Uterus (tissue), 4 donors: Measurements from ENCODE around the gene VPS18. TPM values are rescaled to one million over a fixed set of nuclear protein-coding genes. Genes with fewer than 3 reads are reported as not detected.

ENCODE experiments used
- DNase-seq, 2 donors: peaks; one replicate each; pipeline ENCODE4 v3.0.0-alpha.2; 2019 to 2020
- H3K27ac ChIP-seq, 2 donors: fragments of 200-600 bp; sonication (generic); 1 replicate in 1 of 2; 2 replicates in 1 of 2; pipeline ENCODE4 v1.5.1; 2016 to 2018
- H3K27me3 ChIP-seq, 2 donors: fragments of 200-600 bp; sonication (generic); one replicate each; pipeline ENCODE4 v1.5.1; 2018 to 2019; ENCODE audit warnings: control low read depth in 1 of 2
- H3K36me3 ChIP-seq, 2 donors: fragments of 200-600 bp; sonication (generic); one replicate each; pipeline ENCODE4 v1.5.1; 2019; ENCODE audit warnings: control low read depth in 1 of 2
- H3K4me1 ChIP-seq, 2 donors: fragments of 200-600 bp; sonication (generic); one replicate each; pipeline ENCODE4 v1.5.1; 2018 to 2019; ENCODE audit warnings: control low read depth in 1 of 2
- H3K4me3 ChIP-seq, 2 donors: fragments of 200-600 bp; sonication (generic); 1 replicate in 1 of 2; 2 replicates in 1 of 2; pipeline ENCODE4 v1.5.1; 2018 to 2019; ENCODE audit warnings: mild to moderate bottlenecking in 1 of 2
- H3K9me3 ChIP-seq, 2 donors: fragments of 200-600 bp; sonication (generic); one replicate each; pipeline ENCODE4 v1.5.1; 2019; ENCODE audit warnings: control low read depth in 1 of 2
- CTCF ChIP-seq, 4 experiments: fragments of 200-600 bp in 2 of 4; fragments of 450-650 bp in 2 of 4; sonication (generic) in 2 of 4; IDR thresholded peaks; one replicate each; pipeline ENCODE4 v1.5.1; 2016 to 2019; ENCODE audit warnings: antibody characterized with exemption in 4 of 4, mild to moderate bottlenecking in 2 of 4, moderate library complexity in 1 of 4
- POLR2A ChIP-seq, 2 donors: fragments of 450-650 bp; IDR thresholded peaks; one replicate each; pipeline ENCODE4 v1.6.1; 2016; ENCODE audit warnings: antibody characterized with exemption in 2 of 2, mild to moderate bottlenecking in 1 of 2, moderate library complexity in 1 of 2
- intact Hi-C: fragments of 100-400 bp; cut with DNase I; formaldehyde crosslinking; loops from one replicate; pipeline ENCODE4 v1.15.1; 2023; ENCODE audit warnings: low total_unique reads
- total RNA-seq, 4 donors: library from RNA; depleted of rRNA in 3 of 4; stranded (reverse); fragments of >200 nt in 3 of 4; gene quantifications; one replicate each; pipeline versions ENCODE4 v1.1.0 to v1.2.4, GENCODE V29; 2014 to 2023
- donor health status: DM: yes; HTN: yes; CAD: no.

The VPS18 gene
- total RNA-seq, 4 donors from 2014 or later = 3.8 to 33.3 (median 17.3) TPM

GRCh38 chr15:40846841-40847222 lies 47.4 kb upstream of the VPS18 start:
- no peak for DNase-seq
- H3K36me3 ChIP-seq = no peaks in the 10 kb centered on the region
- intact Hi-C loops = no loop called here
- H3K9me3 ChIP-seq = no peaks in the 10 kb centered on the region
- peaks cover 0 to 11% of the 10 kb centered on the region in 2 donors for H3K4me1 ChIP-seq
- TF ChIP-seq POLR2A (IDR thresholded peaks at IDR 0.05) (no peak), CTCF (IDR thresholded peaks at IDR 0.05) (no peak)
- H3K4me3 ChIP-seq = no peak overlapping the region
- H3K27ac ChIP-seq = no peak overlapping the region
- no peaks in the 10 kb centered on the region for H3K27me3 ChIP-seq

DNA sequence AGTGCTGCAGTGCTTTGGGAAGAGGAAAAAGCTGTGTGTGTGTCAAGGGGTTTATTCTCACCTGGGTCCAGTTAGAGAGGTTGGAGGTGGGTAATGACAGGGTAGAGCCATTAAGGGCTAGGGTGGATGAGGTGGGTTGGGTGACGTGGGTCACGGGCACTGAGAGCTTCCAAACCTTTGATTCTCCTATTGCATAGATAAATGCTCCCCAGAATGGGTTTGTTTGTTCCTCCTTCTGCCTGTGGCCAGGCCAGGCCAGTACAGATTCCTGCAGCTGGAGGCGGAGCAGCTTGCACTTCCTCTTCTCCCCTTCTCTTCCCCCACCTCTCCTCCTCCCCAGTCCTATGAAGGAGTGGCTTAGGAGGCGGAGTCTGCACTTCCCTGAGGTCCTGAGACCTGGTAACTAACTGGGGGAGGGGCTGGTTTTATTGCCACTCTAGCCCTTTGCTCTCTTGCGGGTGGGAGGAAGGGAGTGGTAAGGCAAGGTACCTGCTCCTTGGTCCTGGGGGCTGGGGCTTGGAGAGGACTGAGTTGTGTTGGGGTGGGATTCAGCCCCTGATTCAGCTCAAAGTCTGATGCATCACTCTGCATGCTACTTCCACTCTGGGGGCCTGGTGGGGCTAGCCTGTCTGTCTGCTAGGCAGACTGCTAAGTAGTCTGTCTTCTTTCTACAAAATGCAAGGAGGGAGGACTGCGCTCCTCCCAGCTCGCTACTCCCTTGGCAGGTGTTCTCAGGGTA lies 46.9 kb upstream of the VPS18 start:
- no peaks in the 10 kb centered on the region for H3K9me3 ChIP-seq
- H3K4me1 ChIP-seq = peaks cover 0 to 11% of the 10 kb centered on the region in 2 donors
- H3K36me3 ChIP-seq = no peaks in the 10 kb centered on the region
- TF ChIP-seq POLR2A (IDR thresholded peaks at IDR 0.05) (no peak), CTCF (IDR thresholded peaks at IDR 0.05) (no peak)
- H3K27ac ChIP-seq = no peak overlapping the region
- intact Hi-C loops = no loop called here
- H3K27me3 ChIP-seq = no peaks in the 10 kb centered on the region
- H3K4me3 ChIP-seq = no peak overlapping the region
- DNase-seq = no peak

GRCh38 chr15:40850576-40851112 lies 43.6 kb upstream of the VPS18 start:
- no peak for DNase-seq
- Histone ChIP-seq H3K4me3 (no peak overlapping the region), H3K27ac (no peak overlapping the region), H3K4me1 (no peaks in the 10 kb centered on the region), H3K27me3 (no peaks in the 10 kb centered on the region), H3K36me3 (no peaks in the 10 kb centered on the region), H3K9me3 (no peaks in the 10 kb centered on the region)
- intact Hi-C loops = no loop called here
- TF ChIP-seq POLR2A (IDR thresholded peaks at IDR 0.05) (no peak), CTCF (IDR thresholded peaks at IDR 0.05) (no peak)

DNA sequence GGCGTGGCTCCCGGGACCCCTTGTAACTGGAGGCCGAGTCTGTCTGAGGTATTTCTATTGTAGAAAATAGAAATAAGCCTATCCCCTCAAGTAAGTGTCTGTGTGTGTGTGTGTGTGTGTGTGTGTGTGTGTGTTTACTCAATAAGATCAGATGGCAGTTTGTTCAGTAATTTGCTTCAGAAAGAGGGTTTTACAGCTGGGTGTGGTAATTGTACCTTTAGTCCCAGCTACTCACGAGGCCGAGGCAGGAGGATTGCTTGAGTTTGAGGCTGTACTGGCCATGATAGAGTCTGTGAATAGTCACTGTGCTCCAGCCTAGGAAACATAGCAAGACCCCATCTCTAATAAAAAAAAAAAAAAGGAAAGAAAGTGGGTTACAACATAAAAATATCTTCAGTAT lies 41.7 kb upstream of the VPS18 start:
- Histone ChIP-seq H3K36me3 (no peaks in the 10 kb centered on the region), H3K27ac (no peak overlapping the region), H3K4me1 (no peaks in the 10 kb centered on the region), H3K27me3 (no peaks in the 10 kb centered on the region), H3K4me3 (no peak overlapping the region), H3K9me3 (no peaks in the 10 kb centered on the region)
- TF ChIP-seq CTCF (IDR thresholded peaks at IDR 0.05) (no peak), POLR2A (IDR thresholded peaks at IDR 0.05) (no peak)
- intact Hi-C loops = no loop called here
- no peak for DNase-seq

- Histone ChIP-seq H3K4me3 (no peak overlapping the region), H3K4me1 (no peaks in the 10 kb centered on the region), H3K36me3 (no peaks in the 10 kb centered on the region), H3K9me3 (no peaks in the 10 kb centered on the region), H3K27ac (no peak overlapping the region), H3K27me3 (no peaks in the 10 kb centered on the region)
- intact Hi-C loops = no loop called here
- no peak for TF ChIP-seq POLR2A (IDR thresholded peaks at IDR 0.05)
- TF ChIP-seq CTCF (IDR thresholded peaks at IDR 0.05) = no peak
- DNase-seq = no peak
Measured at GRCh38 chr15:40853241-40853890, 40.9 kb upstream of the VPS18 start.
